Panc1 (cell line): ENCODE measurements around the gene GLT1D1. TPM values are rescaled to one million over a fixed set of nuclear protein-coding genes. Genes with fewer than 3 reads are reported as not detected.

ENCODE experiments used
- ATAC-seq: fragments of 200-7000 bp; cut with Tn5 transposase; 2 replicates; pipeline ENCODE4 v1.9.1; 2020; ENCODE audit warnings: mild to moderate bottlenecking, moderate library complexity
- BruUV-seq: library from RNA; stranded (reverse); fragments of 400-500 nt; replicated peaks from 2 replicates; lab custom pipeline; 2021; lab: Mats Ljungman, UMichigan
- CTCF ChIA-PET: fragments of 300-600 bp; sonication (Branson Sonifier 250); formaldehyde crosslinking; loops from one replicate; lab custom pipeline; 2022; ENCODE audit warnings: antibody characterized with exemption; lab: Charles Lee
- POLR2A ChIA-PET: fragments of 300-600 bp; sonication (Branson Sonifier 250); formaldehyde crosslinking; loops from one replicate; lab custom pipeline; 2022; ENCODE audit warnings: antibody characterized with exemption; lab: Charles Lee
- DNase-seq: peaks from one replicate; pipeline ENCODE4 v3.0.0-alpha.2; 2010; ENCODE audit warnings: low read depth, low spot score
- H3K27ac ChIP-seq: 2 replicates; pipeline ENCODE4 v1.5.1; 2011; ENCODE audit warnings: mild to moderate bottlenecking, low read length, inconsistent platforms
- H3K27me3 ChIP-seq: fragments of 200-500 bp; sonication (Bioruptor generic); 2 replicates; pipeline ENCODE4 v1.6.0; 2014; ENCODE audit warnings: low read length, inconsistent platforms; ENCODE audit not compliant: control insufficient read depth, insufficient read depth
- H3K36me3 ChIP-seq: fragments of 200-500 bp; sonication (Bioruptor generic); 2 replicates; pipeline ENCODE4 v1.5.1; 2014; ENCODE audit warnings: inconsistent platforms, mild to moderate bottlenecking, low read length, moderate library complexity; ENCODE audit not compliant: control insufficient read depth, insufficient read depth
- H3K4me1 ChIP-seq: 2 replicates; pipeline ENCODE4 v1.5.1; 2011; ENCODE audit warnings: inconsistent platforms, mild to moderate bottlenecking, low read length, moderate library complexity; ENCODE audit not compliant: control insufficient read depth, insufficient read depth
- H3K4me3 ChIP-seq, 2 experiments: 2 replicates each; pipeline ENCODE4 v1.5.1; 2011 to 2012; ENCODE audit warnings: low read depth in 2 of 2, low read length in 2 of 2, mild to moderate bottlenecking in 2 of 2, inconsistent platforms in 1 of 2, moderate library complexity in 1 of 2
- H3K9me3 ChIP-seq: fragments of 200-500 bp; sonication (Bioruptor generic); 2 replicates; pipeline ENCODE4 v1.5.1; 2014; ENCODE audit warnings: low read depth, mild to moderate bottlenecking, inconsistent platforms, low read length, moderate library complexity; ENCODE audit not compliant: control insufficient read depth, insufficient read depth
- POLR2AphosphoS5 ChIP-seq: IDR thresholded peaks from 2 replicates; pipeline ENCODE4 v1.6.1; 2012; ENCODE audit warnings: mild to moderate bottlenecking, low read depth, low read length, moderate library complexity
- SIN3A ChIP-seq: IDR thresholded peaks from 2 replicates; pipeline ENCODE4 v1.6.1; 2012; ENCODE audit warnings: low read depth, mild to moderate bottlenecking, low read length, moderate library complexity, borderline replicate concordance; ENCODE audit not compliant: insufficient read depth
- TCF7L2 ChIP-seq: IDR thresholded peaks from 2 replicates; pipeline ENCODE4 v1.6.1; 2011; ENCODE audit warnings: mild to moderate bottlenecking, low read depth, low read length, inconsistent platforms
- in situ Hi-C: cut with HindIII; loops from 2 replicates; pipeline ENCODE4 v1.10.0; 2016; ENCODE audit warnings: low sequenced_read_pairs, low pct_unique_long_range_greater_than_20kb
- intact Hi-C: fragments of 100-400 bp; cut with micrococcal nuclease; formaldehyde crosslinking; loops from one replicate; pipeline ENCODE4 v1.10.0; 2022; ENCODE audit not compliant: unreplicated experiment
- total RNA-seq: library from RNA; stranded (reverse); gene quantifications from one replicate; pipeline ENCODE4 v1.2.1, GENCODE V29; 2021; ENCODE audit not compliant: unreplicated experiment
- TF ChIP-seq, protein P1 (sequence below), 2 experiments: IDR thresholded peaks; 2 replicates each; pipeline ENCODE4 v1.6.1; 2011 to 2012; ENCODE audit warnings: low read depth in 2 of 2, control low read depth in 1 of 2, low read length in 1 of 2, mild to moderate bottlenecking in 1 of 2, moderate library complexity in 1 of 2; ENCODE audit not compliant: insufficient read depth in 1 of 2
- TF ChIP-seq, protein P2 (sequence below): fragments of 450-650 bp; IDR thresholded peaks from 2 replicates; pipeline ENCODE4 v1.5.1; 2017; ENCODE audit warnings: mild to moderate bottlenecking

GLT1D1 gene
- total RNA-seq, 1 experiment from 2014 or later, result not detected

DNA sequence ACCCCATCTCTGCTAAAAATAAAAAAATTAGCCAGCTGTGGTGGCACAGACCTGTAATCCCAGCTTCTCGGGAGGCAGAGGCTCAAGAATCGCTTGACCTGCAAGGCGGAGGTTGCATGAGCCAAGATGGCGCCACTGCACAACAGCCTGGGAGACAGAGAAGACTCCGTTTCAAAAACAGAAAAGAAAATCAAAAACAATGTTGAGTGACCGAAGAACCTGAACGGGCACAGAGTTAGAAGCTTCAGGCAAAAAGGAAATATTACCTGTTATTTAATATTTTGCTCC lies 3.5 kb downstream of the GLT1D1 start:
- ChIA-PET POLR2A (interaction anchor here (0.6 kb wide), 1 partner anchor 39 kb away, joined by 3 read pairs; no protein-coding TSS in a partner anchor), CTCF (no interaction called here)
- TF ChIP-seq, protein P1, sequence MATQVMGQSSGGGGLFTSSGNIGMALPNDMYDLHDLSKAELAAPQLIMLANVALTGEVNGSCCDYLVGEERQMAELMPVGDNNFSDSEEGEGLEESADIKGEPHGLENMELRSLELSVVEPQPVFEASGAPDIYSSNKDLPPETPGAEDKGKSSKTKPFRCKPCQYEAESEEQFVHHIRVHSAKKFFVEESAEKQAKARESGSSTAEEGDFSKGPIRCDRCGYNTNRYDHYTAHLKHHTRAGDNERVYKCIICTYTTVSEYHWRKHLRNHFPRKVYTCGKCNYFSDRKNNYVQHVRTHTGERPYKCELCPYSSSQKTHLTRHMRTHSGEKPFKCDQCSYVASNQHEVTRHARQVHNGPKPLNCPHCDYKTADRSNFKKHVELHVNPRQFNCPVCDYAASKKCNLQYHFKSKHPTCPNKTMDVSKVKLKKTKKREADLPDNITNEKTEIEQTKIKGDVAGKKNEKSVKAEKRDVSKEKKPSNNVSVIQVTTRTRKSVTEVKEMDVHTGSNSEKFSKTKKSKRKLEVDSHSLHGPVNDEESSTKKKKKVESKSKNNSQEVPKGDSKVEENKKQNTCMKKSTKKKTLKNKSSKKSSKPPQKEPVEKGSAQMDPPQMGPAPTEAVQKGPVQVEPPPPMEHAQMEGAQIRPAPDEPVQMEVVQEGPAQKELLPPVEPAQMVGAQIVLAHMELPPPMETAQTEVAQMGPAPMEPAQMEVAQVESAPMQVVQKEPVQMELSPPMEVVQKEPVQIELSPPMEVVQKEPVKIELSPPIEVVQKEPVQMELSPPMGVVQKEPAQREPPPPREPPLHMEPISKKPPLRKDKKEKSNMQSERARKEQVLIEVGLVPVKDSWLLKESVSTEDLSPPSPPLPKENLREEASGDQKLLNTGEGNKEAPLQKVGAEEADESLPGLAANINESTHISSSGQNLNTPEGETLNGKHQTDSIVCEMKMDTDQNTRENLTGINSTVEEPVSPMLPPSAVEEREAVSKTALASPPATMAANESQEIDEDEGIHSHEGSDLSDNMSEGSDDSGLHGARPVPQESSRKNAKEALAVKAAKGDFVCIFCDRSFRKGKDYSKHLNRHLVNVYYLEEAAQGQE (IDR thresholded peaks at IDR 0.05; ENCODE audit: insufficient read depth in 1 of 2, low read depth in 2 of 2, low read length in 1 of 2), result no peak
- TF ChIP-seq SIN3A, result no peak
- TF ChIP-seq, protein P2, sequence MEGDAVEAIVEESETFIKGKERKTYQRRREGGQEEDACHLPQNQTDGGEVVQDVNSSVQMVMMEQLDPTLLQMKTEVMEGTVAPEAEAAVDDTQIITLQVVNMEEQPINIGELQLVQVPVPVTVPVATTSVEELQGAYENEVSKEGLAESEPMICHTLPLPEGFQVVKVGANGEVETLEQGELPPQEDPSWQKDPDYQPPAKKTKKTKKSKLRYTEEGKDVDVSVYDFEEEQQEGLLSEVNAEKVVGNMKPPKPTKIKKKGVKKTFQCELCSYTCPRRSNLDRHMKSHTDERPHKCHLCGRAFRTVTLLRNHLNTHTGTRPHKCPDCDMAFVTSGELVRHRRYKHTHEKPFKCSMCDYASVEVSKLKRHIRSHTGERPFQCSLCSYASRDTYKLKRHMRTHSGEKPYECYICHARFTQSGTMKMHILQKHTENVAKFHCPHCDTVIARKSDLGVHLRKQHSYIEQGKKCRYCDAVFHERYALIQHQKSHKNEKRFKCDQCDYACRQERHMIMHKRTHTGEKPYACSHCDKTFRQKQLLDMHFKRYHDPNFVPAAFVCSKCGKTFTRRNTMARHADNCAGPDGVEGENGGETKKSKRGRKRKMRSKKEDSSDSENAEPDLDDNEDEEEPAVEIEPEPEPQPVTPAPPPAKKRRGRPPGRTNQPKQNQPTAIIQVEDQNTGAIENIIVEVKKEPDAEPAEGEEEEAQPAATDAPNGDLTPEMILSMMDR, result no peak
- no peak for TF ChIP-seq TCF7L2
- TF ChIP-seq POLR2AphosphoS5, result no peak
- Histone ChIP-seq H3K4me3 (no peak overlapping the region), H3K27me3 (no peaks in the 10 kb centered on the region), H3K36me3 (no peaks in the 10 kb centered on the region), H3K9me3 (no peaks in the 10 kb centered on the region), H3K4me1 (no peaks in the 10 kb centered on the region), H3K27ac (no peak overlapping the region)
- no peak for ATAC-seq
- in situ Hi-C loops, result no loop called here
- no peak for DNase-seq
- BruUV-seq, result no TSS peak
- intact Hi-C loops, result no loop called here

DNA sequence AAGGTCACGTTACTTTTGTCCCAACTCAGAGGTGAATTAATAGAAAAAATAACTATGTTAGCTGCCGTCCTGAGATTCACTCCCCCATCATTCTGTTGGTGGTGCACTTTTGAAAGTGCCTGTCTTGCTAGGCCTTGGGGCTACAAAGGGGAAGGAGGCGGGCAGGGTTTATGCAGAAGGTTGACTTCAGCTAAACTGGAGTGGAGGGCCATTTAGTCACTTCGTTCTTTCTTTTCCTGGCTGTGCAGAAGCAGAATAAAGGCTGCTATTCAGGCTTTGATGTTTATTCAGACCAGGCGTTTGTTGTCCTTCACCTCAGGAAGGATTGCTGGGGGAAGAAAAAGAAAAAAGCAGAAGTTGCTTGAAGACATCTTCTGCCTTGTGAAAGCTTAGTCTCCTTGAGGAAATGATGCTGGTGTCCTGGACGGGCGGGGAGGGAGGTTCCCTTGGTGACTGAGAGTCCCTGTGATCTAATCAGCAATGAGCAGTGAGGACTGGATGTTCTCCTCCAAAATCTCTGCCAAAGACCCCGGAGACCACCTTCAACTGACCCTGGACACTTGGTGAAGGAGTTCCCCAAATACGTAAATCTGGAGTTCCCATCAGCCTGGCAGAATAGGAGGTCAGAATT lies 4.0 kb downstream of the GLT1D1 start:
- in situ Hi-C loops (no loop called here), intact Hi-C loops (no loop called here)
- Histone ChIP-seq H3K27ac (no peak overlapping the region), H3K9me3 (no peaks in the 10 kb centered on the region), H3K36me3 (no peaks in the 10 kb centered on the region), H3K4me3 (no peak overlapping the region), H3K4me1 (no peaks in the 10 kb centered on the region), H3K27me3 (no peaks in the 10 kb centered on the region)
- no peak for TF ChIP-seq TCF7L2
- TF ChIP-seq, protein P1 (IDR thresholded peaks at IDR 0.05; ENCODE audit: insufficient read depth in 1 of 2, low read depth in 2 of 2, low read length in 1 of 2), result no peak
- no peak for TF ChIP-seq SIN3A
- no peak for TF ChIP-seq POLR2AphosphoS5
- TF ChIP-seq, protein P2, result no peak
- CTCF ChIA-PET, result no interaction called here
- POLR2A ChIA-PET, result no interaction called here
- ATAC-seq (no peak), DNase-seq (no peak)
- BruUV-seq, result no TSS peak
